Neuron (in vitro differentiated cells): ENCODE data around the gene PAX3.

ENCODE experiments used
- H2AFZ ChIP-seq: one replicate; pipeline ENCODE4 v1.6.1; 2013; ENCODE audit warnings: low read depth, mild to moderate bottlenecking, inconsistent platforms, low read length, moderate library complexity
- H3K27me3 ChIP-seq: one replicate; pipeline ENCODE4 v1.6.1; 2013; ENCODE audit warnings: low read length; ENCODE audit not compliant: insufficient read depth
- H3K36me3 ChIP-seq: one replicate; pipeline ENCODE4 v1.6.1; 2013; ENCODE audit warnings: low read length; ENCODE audit not compliant: insufficient read depth
- H3K4me1 ChIP-seq: one replicate; pipeline ENCODE4 v1.6.1; 2013; ENCODE audit warnings: low read length; ENCODE audit not compliant: insufficient read depth
- H3K4me3 ChIP-seq: 2 replicates; pipeline ENCODE4 v1.5.1; 2013; ENCODE audit warnings: mild to moderate bottlenecking, low read length, moderate library complexity
- H3K9me3 ChIP-seq: one replicate; pipeline ENCODE4 v1.6.1; 2013; ENCODE audit warnings: low read length

Gene PAX3

DNA sequence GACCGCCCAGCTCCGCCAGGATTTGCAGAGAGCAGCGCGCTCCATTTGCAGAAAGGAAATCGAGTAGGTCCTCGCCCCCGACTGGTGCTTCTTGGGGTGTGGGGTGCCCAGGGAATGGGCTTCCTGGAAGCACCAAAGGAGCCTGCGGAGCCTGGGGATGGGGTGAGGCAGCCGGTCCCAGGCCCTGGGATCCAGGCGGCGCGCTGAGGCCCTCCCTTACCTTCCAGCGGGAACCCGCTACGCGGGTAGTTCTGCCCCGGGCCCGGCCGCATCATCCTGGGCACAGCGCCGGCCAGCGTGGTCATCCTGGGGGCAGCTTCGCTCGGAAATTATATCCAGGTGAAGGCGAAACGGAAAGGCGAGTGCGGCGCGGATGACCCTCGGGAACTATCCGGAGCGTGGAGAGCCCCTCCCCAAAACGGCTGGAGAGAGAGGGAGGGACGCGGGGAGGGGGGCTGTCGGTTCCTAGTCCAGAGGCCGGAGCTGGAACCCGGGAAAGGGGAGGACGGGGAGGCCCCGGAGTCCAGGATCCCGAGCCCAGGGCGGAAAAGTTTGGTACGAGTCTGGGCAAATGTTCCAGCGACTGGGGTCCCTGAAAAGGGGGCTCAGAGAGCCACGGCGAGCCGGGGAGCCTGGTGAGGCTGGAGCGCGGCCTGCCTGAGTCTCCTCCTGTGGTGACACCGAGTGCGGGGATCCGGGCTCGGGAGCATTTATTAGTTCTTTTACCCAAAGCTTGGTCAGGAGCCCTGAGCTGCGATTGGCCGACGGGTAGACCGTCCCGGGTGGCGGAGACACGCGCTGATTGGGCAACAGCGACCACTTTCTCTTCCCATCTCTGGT lies at the start of gene PAX3:
Gene PAX3 (minus strand): TSS at position 688 of the 840 bp plus-strand sequence. CDS start 383 bp downstream, at position 305.
- H3K27me3 ChIP-seq, result peaks cover 81% of the 10 kb centered on the region

DNA sequence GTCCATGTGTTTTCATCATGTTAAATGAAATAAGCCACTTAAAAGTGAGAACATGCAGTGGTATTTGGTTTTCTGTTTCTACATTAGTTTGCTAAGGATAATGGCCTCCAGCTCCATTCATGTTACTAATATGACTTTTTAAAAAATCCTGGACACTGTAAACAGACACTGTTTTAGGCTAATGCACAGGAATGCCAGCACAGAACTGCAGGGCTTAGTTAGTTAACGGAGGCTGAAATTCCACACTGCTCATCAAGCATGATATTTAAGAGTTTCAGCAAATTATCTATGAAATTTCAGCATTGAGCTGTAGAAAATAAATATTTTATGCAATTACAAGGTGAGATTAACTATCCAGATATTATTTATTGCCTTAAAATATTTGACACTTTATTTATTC lies 42.5 kb upstream of the PAX3 start:
- Histone ChIP-seq H2AFZ (no peak overlapping the region), H3K36me3 (no peaks in the 10 kb centered on the region), H3K4me3 (no peak overlapping the region), H3K9me3 (no peaks in the 10 kb centered on the region), H3K27me3 (no peaks in the 10 kb centered on the region), H3K4me1 (no peaks in the 10 kb centered on the region)

More for the DNA sequence above, at the start of gene PAX3:
- peaks cover 16% of the 10 kb centered on the region for H3K36me3 ChIP-seq
- H3K4me3 ChIP-seq, result peak within 1 kb of the TSS; percentile 57
- H3K4me1 ChIP-seq, result peaks cover 36% of the 10 kb centered on the region
- H2AFZ ChIP-seq, result peak within 1 kb of the TSS; percentile 58
- peaks cover 21% of the 10 kb centered on the region for H3K9me3 ChIP-seq

DNA sequence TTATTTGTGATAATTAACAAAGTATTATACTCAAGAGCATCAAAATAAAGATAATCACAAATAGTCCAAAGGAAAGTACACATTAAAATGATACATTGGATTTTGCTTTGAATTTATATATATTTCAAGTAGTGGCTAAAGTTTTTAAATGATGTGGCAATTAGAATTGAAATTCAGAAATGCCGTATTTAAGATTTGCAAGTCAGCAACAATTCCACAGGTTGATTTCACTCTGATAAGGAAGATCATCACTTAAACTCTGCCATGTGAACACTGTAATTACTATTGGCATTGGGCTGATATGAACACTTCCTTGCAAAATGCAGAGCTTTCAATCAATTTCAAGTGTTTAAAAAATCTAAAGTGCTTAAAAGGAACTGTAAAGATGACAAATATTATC lies 39.6 kb upstream of the PAX3 start:
- no peaks in the 10 kb centered on the region for H3K27me3 ChIP-seq
- H2AFZ ChIP-seq, result no peak overlapping the region
- no peaks in the 10 kb centered on the region for H3K36me3 ChIP-seq
- peaks cover 4% of the 10 kb centered on the region for H3K9me3 ChIP-seq
- H3K4me1 ChIP-seq, result no peaks in the 10 kb centered on the region
- no peak overlapping the region for H3K4me3 ChIP-seq

DNA sequence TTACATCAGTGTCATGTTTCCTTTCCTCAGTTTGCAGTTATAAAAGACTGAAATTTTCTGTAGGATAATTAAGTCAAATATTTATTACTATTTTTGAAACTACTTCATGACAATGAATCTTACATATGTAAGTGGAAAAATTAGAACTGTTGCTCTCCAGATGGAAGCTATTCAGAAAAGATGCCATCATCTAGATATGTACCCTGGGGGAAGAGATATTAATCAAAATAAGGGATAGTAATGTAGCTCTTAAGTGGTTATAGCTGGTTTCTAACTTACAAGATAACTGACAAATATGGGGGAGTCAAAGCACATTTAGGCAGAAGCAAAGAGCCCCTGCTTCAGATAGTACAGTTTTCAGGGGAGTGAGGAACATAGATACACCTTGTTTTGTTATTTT lies 38.1 kb upstream of the PAX3 start:
- H3K4me3 ChIP-seq, result no peak overlapping the region
- no peaks in the 10 kb centered on the region for H3K27me3 ChIP-seq
- no peaks in the 10 kb centered on the region for H3K36me3 ChIP-seq
- H3K9me3 ChIP-seq, result peaks cover 4% of the 10 kb centered on the region
- no peaks in the 10 kb centered on the region for H3K4me1 ChIP-seq
- no peak overlapping the region for H2AFZ ChIP-seq

DNA sequence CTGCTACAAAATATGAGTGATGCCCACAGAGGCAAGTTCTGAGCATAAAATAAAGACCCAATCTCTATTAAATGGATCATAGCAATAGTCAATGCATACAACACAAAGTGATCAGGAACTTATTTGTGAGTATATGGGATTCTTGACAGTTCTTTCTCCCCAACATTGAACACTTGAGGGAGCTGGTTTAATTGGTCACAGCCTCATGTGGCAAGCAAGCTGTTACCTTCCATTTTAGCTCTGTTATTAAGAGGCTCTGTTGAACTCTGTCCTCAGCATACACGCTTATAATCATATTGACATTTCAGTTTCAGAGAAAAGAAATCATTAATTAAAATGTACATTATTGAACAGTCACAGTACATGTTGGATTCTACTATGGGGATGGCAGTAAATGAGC lies 37.6 kb upstream of the PAX3 start:
- H3K27me3 ChIP-seq, result no peaks in the 10 kb centered on the region
- no peaks in the 10 kb centered on the region for H3K4me1 ChIP-seq
- H3K4me3 ChIP-seq, result no peak overlapping the region
- peaks cover 4% of the 10 kb centered on the region for H3K9me3 ChIP-seq
- H3K36me3 ChIP-seq, result no peaks in the 10 kb centered on the region
- H2AFZ ChIP-seq, result no peak overlapping the region

DNA sequence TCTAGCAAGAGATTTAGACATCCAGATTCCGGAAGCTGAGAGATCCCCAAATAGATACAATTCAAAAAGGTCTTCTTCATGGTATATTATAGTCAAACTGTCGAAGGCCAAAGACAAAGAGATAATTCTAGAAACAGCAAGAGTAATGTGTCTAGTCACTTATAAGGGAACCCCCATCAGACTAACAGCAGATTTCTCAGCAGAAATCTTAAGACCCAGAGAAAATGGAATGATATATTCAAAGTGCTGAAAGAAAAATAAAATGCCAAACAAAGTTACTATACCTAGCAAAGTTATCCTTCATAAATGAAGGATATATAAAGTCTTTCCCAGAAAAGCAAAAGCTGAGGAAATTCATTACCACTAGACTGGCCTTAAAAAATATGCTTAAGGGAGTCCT lies 36.1 kb upstream of the PAX3 start:
- no peak overlapping the region for H2AFZ ChIP-seq
- H3K27me3 ChIP-seq, result no peaks in the 10 kb centered on the region
- no peak overlapping the region for H3K4me3 ChIP-seq
- H3K36me3 ChIP-seq, result no peaks in the 10 kb centered on the region
- peaks cover 6% of the 10 kb centered on the region for H3K9me3 ChIP-seq
- H3K4me1 ChIP-seq, result no peaks in the 10 kb centered on the region

DNA sequence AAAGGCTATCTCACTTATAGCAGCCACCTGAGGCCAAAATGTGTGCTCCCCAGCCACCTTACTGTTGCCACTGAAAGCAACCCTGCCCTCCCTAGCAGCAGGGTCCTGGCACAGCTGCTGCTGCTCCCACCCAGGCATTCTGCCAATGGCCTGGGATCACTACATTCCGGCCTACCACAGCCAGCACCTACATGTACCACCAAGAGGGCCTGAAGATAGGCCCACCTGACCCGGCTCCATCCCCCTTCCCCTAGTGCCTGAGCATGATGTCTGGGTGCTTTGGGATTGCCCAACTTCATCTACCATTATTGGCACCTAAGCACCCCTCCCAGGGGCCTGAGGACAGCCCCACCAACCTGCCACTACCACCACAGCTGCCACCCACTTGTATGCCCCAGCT lies 34.6 kb upstream of the PAX3 start:
- H3K36me3 ChIP-seq, result no peaks in the 10 kb centered on the region
- H2AFZ ChIP-seq, result no peak overlapping the region
- peaks cover 6% of the 10 kb centered on the region for H3K9me3 ChIP-seq
- no peak overlapping the region for H3K4me3 ChIP-seq
- H3K4me1 ChIP-seq, result no peaks in the 10 kb centered on the region
- H3K27me3 ChIP-seq, result no peaks in the 10 kb centered on the region

DNA sequence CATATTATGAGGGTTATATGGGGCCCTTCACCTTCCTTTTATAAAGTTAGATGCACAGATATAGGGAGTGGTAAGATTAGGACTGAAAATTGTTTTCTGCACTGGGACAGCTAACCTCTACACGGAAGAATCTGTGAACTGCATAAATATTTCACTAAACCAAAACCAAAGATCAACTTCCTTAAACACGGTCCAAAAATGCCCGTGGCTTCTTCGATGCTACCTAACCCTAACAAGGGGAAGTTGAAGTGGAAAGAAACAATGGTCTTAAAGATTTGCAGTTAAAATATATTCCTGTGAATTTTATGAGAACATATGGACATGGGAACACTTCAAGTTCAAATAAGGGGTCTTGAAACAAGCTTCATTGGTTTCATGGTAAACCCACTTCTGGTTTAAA lies 33.3 kb upstream of the PAX3 start:
- Histone ChIP-seq H3K36me3 (no peaks in the 10 kb centered on the region), H3K9me3 (peaks cover 6% of the 10 kb centered on the region), H3K4me1 (no peaks in the 10 kb centered on the region), H2AFZ (no peak overlapping the region), H3K4me3 (no peak overlapping the region), H3K27me3 (no peaks in the 10 kb centered on the region)

DNA sequence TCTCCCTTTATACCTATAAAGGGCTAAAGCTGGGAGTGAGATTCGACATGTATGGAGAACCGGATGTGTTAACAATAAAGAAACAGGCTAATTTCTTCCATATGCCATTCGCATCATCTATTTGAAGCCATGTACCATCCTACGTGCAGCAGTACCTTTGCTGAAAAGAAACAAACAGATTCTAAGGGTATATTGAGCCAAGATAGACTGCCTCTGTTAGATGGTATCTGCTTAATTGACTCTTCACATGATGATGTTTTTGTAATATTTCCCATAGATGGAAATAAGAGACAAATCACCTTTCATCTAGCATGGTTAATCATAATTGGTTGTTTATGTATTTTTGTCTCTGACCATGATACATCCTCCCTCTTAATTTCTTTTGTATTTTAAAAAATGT lies 32.1 kb upstream of the PAX3 start:
- Histone ChIP-seq H3K27me3 (no peaks in the 10 kb centered on the region), H2AFZ (no peak overlapping the region), H3K4me1 (no peaks in the 10 kb centered on the region)

DNA sequence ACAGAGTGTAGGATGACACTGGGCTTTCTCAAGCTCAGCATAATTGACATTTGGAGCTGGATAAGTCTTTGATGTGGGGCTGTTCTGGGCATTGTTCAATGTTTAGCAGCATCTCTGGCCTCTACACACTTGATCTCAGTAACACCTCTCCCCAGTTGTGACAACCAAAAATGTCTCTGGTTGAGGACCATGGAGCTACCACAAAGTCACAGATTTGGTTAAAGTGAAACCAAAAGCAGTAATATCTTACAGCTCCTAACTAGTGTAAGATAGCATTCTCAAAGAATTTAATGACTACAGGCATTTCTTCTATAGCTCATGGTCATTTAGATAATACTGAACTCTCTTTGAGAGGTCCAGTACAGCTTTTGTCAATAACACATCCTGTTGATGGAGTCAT lies 23.4 kb upstream of the PAX3 start:
- Histone ChIP-seq H3K36me3 (no peaks in the 10 kb centered on the region), H3K27me3 (no peaks in the 10 kb centered on the region), H3K4me3 (no peak overlapping the region), H3K4me1 (peaks cover 17% of the 10 kb centered on the region), H3K9me3 (no peaks in the 10 kb centered on the region), H2AFZ (no peak overlapping the region)

More for the DNA sequence above, 32.1 kb upstream of the PAX3 start:
- Histone ChIP-seq H3K36me3 (no peaks in the 10 kb centered on the region), H3K4me3 (no peak overlapping the region), H3K9me3 (peaks cover 6% of the 10 kb centered on the region)

DNA sequence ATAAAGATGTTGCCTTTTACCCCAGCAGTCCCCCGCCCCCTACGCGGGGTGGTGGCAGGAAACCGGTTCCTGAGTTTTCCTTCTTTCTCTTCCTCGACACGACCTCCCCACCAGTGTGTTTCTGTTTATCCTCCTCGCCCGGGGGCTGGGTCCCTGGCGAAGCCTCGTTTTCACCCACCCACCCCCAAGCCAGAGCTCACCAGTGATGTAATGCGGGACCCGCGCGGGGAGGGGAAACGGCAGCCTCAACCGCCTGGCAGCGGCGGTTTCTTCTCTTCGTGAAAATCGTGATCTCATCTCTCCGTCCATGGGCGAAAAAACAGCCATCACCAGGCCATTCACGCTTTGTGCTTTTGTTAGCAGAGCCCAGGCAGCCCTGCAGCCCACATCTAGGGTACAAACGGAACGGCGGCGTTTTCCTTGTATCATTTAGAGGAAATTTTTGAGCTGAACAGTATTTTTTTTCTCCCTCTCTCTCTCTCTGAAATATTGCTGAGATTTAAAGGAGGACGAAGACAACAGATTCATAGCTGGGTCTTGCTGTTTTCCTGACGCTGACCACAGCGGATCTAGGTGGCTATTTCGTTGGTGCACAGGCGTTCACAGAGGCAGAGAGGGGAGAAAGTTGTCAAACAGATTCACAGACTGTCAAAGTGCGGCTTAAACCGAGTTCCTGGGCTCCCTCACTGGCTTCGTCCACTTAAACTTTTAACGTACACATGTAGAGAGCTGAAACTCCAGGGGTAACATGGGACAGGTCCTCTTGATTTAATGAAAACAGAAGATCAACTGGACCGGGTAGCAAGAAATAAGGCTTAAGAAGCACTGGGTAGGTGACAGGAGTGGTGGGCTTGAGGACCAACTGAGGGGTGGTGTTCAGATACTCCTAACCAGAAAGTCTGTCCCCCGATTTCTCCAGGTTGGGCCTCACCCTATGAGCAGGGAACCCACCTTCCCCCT lies 21.9 kb upstream of the PAX3 start:
- peaks cover 6% of the 10 kb centered on the region for H3K27me3 ChIP-seq

DNA sequence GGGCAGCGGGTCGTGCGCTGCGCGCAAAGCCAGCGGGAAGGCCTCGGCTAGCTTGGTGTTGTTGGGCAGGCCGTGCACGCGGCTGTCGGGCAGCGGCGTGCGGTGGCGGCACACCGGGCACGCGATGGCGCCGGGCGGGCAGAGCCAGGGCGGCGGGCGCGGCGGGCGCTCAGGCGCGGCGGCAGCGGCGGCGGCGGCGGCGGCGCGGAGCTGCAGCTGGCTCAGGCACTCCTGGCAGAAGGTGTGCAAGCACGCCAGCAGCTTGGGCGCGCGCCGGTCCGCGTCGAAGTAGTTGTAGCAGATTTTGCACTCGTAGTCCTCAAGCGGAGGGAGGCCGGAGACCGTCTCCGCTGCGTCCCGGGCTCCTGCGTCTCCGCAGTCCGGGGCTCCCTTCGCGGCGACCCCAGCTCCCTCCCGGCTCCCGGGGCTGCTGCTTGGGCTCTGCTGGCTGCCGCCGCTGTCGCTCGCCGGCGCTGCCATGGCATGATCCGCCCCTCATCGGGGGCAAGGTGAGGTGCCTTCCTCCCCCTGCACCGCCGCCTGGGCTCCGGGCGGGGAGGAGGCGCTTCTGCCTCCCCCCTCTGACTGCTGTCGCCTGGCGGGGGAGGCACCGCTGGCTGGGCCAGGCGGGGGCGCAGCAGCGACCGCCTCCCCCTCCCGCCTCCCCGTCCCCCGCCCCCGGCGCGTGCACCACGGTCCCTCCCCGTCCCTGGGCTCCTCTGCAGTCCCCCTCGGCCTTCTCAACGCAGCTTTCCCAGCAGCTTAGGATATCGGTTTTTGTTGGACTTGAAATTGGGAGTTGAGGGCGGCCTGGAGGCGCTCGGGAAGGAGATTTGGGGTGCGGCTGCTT lies 21.0 kb upstream of the PAX3 start:
- Histone ChIP-seq H2AFZ (peak overlapping the region; percentile 83), H3K27me3 (peaks cover 14% of the 10 kb centered on the region), H3K36me3 (no peaks in the 10 kb centered on the region), H3K4me1 (peaks cover 17% of the 10 kb centered on the region), H3K4me3 (peak overlapping the region; percentile 69), H3K9me3 (no peaks in the 10 kb centered on the region)

More for the DNA sequence above, 21.9 kb upstream of the PAX3 start:
- no peaks in the 10 kb centered on the region for H3K9me3 ChIP-seq
- H3K36me3 ChIP-seq, result no peaks in the 10 kb centered on the region
- H3K4me1 ChIP-seq, result peaks cover 17% of the 10 kb centered on the region
- H2AFZ ChIP-seq, result peak overlapping the region; percentile 83
- H3K4me3 ChIP-seq, result peak overlapping the region; percentile 69
